GM18517 (cell line): ENCODE data around the gene UBR1.

Experiments used
- ATAC-seq: cut with Tn5 transposase; IDR thresholded peaks from one replicate; pipeline ENCODE4 v1.9.1; 2021; ENCODE audit warnings: mild to moderate bottlenecking, moderate library complexity; ENCODE audit not compliant: unreplicated experiment

Gene UBR1

DNA sequence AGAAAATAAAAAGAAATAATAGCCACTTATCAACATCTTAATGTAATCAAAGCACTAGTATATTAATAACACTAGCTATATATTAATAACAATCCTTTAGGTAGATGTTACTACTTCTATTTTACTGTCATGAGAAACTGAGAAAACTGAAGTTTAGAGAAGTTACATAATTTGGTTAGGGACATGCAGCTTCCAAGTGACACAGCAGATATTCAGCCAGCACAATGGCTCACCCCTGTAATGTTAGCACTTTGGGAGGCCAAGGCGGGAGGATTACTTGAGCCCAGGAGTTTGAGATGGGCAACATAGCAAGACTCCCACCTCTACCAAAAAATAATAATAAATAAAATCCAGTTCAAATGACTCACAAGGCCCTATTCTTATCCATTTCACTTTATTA, 1.9 kb upstream of the UBR1 start:
- no peak for ATAC-seq

DNA sequence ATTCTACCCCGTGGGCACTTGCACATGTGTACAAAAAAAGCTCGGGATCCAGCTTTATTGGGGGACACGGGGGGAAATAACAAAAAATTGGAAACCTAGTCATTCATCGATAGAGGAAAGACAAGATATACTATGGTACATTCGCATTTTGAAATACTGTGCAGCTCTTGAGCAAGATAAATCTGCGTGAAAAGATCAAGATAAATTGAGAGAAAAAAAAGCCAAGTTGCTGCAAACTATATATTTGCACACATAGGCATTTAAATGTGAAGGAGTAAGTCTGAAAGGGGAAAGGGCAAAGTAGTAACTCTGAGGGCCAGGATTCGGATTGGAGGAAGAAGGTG, 620 bp upstream of the UBR1 start:
- no peak for ATAC-seq

- ATAC-seq = peak; percentile 15
Observed at GRCh38 chr15:43105077-43105736, 631 bp downstream of the UBR1 start.

- ATAC-seq = no peak
Observed at GRCh38 chr15:43104426-43104825, 1.4 kb downstream of the UBR1 start.

DNA sequence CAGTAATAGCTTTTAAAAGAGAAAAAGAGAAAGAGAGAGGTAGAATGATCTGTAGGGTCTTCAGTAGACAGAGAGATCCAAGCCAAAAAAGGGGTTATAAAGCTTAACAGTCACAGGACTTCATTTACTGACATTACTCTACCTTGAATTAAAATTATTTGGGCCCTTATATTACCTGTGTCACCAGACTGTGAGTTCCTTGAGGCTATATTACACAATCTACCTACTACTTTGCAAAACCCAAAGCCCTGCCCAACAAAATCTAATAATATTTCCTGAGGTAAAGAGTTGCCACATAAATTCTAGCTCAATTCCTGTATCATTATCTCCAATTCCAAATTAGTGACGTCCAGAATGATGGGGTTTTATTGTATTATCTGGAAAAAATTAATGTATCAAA, 1.9 kb downstream of the UBR1 start:
- no peak for ATAC-seq

GRCh38 chr15:43102187-43102586, 3.7 kb downstream of the UBR1 start:
- ATAC-seq = no peak

- ATAC-seq = no peak
Observed at GRCh38 chr15:43100971-43101370, 4.9 kb downstream of the UBR1 start.

GRCh38 chr15:43099105-43099845, 6.6 kb downstream of the UBR1 start:
- ATAC-seq = no peak

DNA sequence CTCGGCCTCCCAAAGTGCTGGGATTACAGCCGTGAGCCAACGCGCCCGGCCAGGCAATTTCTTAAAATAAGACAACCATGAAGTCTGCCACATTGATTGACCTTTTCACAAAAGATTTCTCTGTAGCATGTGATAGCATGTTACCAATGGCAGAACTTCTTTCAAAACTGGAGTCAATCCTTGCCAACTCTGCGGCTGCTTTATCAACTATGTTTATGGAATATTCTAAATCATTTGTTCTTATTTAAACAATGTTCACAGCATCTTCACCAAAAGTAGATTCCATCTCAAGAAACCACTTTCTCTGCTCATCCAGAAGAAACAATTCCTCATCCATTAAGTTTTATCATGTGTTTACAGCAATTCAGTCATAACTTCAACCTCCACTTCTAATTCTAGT, 9.4 kb downstream of the UBR1 start:
- ATAC-seq = no peak

GRCh38 chr15:43095708-43096347, 10.0 kb downstream of the UBR1 start:
- ATAC-seq = no peak

DNA sequence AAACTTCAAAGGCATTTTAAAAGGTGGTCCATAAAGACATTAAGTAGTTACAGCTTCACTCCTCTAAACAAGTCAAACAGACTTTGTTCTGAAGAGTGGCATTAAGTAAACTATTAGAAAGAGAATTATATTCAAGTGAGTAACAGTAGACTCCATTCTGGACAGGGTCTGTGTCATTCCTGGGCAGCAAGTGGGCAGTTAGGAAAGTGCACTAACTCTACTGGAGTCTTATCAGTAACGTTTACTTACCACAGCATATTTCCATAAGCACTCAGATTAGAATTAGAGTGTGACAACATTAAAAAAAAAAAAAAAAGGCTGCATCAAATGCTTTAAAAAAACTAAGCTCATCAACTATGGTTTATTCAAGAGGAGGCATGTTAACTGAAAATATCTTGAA, 10.6 kb downstream of the UBR1 start:
- no peak for ATAC-seq

- ATAC-seq = no peak
Observed at GRCh38 chr15:43094416-43095030, 11.3 kb downstream of the UBR1 start.

- ATAC-seq = no peak
Observed at GRCh38 chr15:43093026-43093425, 12.8 kb downstream of the UBR1 start.

DNA sequence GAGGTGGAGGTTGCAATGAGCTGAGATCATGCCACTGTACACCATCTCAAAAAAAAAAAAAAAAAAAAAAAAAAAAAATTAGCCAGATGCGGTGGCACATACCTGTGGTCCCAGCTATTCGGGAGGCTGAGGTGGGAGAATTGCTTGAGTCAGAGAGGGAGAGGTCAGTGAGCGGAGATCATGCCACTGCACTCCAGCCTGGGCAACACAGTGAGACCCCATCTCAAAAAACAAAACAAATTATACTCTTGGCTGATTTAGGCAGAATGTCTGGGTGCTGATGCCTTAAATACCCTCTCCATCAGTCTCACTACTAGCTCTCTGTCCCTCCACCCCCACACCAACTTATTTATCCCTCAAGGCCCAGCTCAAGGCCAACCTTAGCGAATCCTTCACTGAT, 14.0 kb downstream of the UBR1 start:
- ATAC-seq = no peak

- no peak for ATAC-seq
Observed at GRCh38 chr15:43086551-43086950, 19.3 kb downstream of the UBR1 start.

DNA sequence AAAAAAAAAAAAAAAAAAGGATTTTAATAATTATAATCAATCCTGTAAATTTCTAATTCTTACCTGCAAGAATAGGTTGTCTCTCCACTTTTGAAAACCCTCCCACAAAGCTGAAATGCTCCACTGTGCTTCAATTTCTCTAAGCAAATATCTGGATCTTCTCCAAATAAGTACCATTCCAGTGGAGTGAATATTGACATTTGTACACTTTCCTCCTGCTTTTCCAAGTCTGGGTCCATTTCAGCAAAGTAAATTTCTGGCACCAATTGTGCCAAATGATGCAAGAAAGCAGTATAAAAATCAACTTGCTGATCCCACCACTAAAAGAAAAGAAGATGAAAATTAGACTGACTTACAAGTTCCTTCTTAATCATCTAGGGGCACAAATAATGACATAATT, 19.9 kb downstream of the UBR1 start:
- no peak for ATAC-seq

DNA sequence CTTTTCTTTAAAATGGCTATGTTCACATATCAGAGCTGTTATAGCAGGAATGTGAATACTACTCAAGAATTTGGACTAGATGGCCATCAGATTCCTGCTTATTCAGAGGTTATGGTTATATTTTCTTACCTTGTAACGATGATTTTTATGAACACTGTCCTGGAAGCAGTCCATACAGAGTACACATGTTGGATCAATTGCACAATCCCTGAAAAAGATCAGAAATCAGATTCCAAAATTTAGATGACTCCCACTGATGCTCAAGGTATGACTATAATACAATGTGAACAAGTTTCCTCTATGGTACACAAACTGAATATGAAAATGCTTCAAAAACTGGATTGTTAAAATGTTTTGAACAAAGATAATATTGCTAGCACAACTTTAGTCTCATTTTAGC, 23.3 kb downstream of the UBR1 start:
- ATAC-seq = no peak

DNA sequence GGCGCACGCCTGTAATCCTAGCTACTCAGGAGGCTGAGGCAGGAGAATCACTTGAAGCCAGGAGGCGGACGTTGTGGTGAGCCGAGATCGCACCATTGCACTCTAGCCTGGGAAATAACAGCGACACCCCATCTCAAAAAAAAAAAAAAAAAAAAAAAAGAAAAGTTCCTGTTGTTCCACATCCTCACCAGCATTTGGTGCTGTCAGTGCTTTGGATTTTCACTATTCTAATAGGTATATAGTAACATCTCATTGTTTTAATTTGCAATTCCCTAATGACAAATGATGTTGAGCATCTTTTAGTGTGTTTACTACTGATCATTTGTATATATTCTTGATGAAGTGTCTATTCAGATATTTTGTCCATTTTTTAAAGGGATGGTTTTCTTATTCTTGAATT, 24.6 kb downstream of the UBR1 start:
- ATAC-seq = no peak

DNA sequence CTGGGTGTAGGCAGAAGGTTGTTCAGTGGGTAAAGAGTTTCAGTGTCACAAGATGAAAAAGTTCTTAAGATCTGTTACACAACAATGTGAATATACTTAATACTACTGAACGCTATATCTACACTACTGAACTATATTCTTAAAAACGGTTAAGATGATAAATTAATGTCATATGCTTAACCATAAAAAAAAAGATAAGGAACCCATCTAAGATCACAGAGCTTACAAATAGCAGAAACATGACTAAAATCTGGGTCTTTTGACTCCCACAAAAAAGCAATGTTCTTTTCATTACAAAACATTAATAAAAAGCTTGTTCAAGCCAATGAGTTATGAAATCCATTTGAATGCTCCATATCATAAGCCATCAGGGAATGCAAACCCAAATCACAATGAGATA, 34.4 kb downstream of the UBR1 start:
- no peak for ATAC-seq

DNA sequence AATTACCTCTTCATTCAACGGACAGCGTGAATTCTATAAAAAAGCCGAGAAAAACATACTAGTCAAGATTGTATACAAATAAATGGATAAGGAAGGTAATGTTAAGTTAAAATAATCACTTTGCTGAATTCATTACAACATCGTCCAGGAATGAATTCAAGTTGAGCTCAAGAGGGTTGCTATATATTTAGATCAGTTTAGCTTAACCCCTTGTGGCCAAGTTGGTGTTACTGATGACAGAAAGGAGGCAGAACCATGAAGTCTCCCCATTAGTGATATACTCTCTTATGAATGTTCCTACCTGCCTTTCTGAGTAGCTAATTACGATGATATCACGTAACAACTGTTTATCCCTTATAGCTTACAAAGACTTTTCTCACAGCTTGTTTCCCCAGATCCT, 34.9 kb downstream of the UBR1 start:
- no peak for ATAC-seq

DNA sequence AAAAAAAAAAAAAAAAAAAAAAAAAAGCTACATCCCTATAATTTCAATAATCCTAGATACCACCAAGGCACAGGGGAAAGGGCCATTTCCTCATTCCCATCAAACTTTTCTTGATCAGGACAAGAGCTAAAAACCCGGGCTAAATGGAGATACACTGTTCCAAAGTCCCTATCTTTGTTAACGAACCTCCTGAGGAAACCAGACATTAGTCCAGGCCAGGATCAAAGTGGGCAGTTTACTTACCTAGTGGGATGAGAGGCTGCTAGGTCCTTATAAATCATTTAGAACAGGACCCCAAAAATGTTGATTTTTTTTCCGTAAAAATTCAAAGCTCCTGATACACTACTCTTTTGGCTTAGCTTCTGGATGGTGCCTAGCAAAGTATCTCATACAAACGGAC, 35.6 kb downstream of the UBR1 start:
- ATAC-seq = no peak
